HTERT RPE-1 (cell line): ENCODE measurements around the gene SPAG17.

ENCODE experiments used
- in situ Hi-C: fragments of 300-500 bp; cut with MboI; formaldehyde crosslinking; loops from 4 replicates; pipeline ENCODE4 v1.14.3; 2020; ENCODE audit warnings: low sequenced_read_pairs

SPAG17 gene

DNA sequence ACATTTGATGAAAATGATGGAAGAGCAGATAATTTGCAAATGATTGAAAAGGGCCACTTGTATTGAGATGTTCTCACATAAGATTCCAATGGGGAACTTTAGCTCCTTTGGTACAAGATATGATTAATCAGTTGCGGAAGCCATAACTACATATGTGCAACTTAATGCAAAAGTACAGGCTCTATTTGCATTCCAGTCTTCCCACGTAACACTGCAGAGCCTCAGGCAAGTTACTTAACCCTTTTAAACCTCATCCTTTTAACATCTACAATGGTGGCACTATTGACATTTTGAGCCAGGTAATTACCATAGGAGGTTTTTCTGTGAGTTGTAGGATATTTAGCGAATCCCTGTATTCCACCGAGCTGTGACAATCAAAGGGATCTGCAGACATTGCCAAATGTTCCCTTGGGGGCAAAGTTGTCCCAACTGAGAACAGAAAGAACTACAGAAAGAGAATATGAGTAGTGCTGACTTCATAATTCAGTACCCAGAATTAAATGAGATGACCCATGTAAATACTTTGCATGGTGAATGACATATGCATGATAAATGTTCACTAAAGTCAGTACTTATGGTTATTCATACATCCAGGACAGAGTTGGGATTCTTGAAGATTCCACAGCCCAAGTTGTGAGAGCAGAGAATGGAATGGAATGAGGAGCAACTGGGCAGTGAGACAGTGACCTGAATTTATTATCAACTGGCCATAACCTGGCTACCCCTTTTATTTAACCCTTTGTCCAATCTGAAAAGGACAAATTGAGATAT, 62.6 kb downstream of the SPAG17 start:
- in situ Hi-C loops, result no loop called here

DNA sequence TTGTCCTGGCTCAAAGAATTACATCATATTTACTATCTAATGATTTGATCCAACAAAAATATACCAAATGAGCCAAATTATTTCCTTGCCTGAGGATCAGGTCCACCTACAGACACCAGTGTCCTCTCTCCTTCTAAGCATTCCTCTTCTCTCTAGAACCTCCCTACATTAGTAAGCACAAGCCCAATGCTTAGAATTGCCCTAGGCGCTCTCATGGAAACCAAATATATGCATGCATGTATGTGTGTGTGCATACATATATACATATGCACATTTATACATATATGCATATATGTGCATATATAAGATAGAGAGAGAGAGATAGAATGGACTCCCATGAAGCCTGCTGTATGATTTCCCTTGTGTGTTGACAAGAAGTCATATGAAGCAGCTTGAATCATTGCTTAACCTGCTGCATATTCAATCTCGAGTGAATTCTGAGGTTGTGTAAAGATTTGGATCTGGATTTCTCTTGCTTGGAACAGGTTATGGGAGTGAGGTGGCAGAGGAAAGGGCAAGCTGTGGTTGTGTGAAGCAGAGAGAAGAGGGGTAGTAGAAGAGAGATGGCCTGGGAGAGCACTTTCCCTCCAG, 66.1 kb downstream of the SPAG17 start:
- in situ Hi-C loops, result no loop called here

DNA sequence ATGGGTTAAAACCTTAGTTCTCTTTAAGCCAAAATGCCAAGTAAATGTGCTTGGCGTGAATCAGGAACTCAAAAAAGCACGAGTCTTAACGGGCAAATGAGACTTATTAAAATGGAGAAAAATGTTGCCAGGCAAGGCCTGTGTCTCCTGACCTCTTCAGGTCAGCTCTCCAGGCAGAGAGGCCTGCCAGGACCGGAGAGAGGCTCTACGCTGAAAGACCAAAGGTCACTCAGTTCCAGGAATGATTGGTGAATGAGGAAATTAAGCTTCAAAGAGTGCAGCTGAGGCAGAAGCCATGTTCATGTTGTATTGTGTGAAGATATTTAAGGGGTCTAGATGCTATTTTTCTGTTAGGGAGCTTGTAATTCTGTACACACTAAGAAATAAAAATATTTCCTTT, 66.6 kb downstream of the SPAG17 start:
- in situ Hi-C loops, result no loop called here

DNA sequence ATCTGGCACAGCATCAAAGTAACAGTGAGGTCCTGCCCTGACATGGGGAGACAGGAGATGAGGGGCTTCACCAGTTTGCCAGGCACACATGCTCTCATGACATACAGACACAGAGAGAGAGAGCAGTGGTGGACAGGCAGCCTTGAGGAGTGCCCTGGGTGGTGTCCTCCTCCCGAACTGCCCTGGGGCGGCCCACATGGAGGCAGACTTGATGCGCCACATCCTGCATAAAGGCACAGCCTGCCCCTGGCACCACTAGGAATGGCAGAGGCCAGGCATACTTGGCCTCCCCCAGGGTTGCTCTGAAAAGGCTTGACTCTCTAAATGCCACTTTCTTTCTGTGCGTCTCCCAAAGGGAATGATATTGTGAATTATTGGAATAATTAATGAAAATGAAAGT, 67.5 kb downstream of the SPAG17 start:
- in situ Hi-C loops, result no loop called here

DNA sequence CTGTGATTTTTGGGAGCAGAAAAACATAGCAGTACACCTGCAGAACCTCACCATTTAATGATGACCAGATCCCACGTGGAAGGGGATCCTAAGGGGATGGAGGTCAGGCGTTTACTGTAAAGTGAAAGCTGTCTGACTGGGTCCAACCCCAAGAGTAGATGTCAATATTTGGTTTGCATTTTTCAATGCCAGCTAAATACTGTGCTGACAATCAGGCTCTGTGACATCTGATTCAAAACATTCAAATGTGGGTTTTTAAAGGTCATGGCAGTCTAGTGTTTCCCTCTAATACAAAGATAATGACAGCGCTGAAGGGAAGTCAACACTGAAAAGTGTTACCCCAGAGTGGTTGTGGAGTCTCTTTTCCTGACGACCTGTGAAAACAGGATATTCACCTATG, 68.1 kb downstream of the SPAG17 start:
- in situ Hi-C loops, result no loop called here

DNA sequence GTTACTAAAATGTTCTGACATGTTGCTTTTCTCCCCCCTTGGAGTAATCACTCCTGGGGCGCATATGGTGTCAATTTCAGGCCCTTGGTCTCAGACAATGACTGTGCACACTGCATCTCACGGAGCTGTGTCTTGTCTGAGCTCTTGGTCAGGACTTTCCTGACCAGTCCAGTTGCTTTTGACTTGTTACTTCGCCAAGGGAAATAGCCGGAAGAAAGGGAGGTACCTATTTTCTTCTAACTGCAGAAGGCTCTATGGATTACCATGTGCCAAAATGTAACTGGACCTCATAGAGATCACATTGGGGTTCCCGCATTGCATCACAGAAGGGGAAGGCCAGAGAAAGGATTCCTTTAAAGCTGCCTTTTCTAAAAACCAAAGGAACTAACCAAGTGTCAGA, 68.6 kb downstream of the SPAG17 start:
- in situ Hi-C loops, result no loop called here

DNA sequence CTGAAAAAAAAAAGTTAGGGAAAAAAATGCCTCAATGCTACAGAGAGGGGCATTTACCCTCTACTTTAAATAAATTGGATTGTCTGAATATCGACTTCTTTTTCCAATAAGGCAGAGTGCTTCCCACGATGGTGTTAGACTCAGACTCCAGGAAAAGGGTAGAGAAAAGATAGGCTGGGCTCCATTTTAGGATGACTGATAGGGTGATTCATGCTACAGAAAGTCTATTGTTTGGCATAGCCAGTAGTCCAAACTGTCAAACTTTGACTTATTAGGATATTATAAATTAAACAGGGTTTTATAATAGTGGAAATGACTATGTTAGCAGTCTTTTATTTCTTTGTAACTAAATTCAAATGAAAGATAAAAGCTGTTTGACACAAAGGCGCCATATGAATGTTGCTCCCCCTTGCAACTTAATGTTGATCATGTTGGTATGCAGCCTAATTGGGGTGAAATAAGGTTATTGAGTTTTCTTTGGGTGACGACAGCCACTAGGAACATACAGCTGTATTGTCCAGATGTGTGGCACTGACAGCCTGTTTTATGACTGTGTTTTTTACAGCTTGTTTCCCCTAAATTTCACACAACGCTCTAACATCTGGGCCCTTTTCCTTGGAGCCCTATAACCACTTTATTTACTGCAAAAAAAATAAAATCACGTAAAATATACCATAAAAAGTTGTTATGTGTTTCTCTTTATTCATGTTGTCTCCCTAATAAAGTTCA, 69.3 kb downstream of the SPAG17 start:
- in situ Hi-C loops, result no loop called here

DNA sequence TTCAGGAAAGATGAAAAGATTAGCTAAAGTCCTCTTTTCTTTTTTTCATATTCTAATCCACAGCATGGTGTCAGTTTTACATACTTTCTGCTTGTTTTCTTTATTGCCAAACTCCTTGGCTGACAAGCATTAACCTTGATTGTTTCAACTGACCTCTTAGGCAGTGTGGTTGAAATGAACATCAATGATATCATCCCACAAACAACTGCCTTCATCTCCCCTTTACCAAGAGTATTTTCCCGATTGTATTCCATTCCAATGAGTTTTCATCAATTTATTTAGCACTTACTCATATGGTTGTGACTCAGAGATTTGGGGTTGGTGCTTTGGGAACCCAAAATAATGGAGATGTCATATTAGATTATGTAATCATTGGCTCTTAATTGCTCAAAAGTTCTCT, 71.8 kb downstream of the SPAG17 start:
- in situ Hi-C loops, result no loop called here

DNA sequence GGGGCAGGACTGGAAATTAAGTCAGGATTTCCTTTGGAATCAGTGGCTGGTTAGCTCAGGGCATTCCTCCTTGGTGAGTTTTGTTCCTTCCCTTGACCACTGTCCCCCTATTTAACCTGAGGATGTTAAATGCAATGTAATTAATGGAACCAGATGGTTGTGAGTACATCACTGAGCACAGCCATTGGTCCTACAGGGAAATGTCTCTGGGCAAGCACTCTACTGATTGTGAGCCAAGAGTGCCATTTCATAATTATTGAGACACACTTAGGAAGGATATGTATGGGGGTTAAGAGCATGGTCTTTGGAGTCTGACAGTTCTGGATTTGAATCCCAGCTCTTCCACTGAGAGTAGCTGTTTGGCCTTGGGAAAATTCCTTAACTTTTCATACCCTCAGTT, 74.4 kb downstream of the SPAG17 start:
- in situ Hi-C loops, result no loop called here

DNA sequence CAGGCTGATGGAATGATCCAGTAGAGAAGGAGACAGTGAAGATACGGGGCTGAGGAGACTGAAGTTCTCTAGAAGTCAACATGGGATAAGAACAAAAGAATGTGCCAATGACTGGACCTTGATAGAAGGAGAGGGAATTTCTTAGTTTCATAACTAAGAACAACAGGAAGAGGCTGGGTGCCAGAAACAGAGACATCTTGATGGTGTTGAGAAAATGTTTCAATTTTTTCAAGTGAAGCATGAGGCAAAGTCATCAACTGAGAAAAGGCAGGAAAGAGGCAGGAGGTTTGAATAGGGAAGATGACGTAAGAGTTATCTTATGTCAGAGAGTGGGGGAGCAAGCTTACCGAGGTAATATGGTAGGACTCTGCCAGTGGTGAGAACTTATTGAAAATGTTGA, 80.1 kb downstream of the SPAG17 start:
- in situ Hi-C loops, result no loop called here

DNA sequence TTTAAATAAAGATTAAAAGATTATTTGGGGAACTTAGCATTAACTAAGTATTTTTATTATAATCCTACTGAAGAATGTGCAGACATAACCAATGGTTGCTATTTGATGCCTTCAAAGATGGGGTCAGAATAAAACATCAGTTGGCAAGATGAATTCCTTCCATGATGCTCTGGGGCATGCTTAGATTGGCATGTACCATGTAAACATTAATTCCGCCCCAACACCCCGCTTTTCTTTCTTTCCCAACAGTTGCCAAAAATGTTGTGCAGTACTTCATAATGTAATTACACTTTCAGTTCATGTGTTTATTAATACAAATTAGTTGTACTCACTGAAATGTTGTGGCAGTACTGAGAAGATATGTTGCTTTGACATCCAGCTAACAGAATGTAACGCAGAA, 82.6 kb downstream of the SPAG17 start:
- in situ Hi-C loops, result no loop called here

DNA sequence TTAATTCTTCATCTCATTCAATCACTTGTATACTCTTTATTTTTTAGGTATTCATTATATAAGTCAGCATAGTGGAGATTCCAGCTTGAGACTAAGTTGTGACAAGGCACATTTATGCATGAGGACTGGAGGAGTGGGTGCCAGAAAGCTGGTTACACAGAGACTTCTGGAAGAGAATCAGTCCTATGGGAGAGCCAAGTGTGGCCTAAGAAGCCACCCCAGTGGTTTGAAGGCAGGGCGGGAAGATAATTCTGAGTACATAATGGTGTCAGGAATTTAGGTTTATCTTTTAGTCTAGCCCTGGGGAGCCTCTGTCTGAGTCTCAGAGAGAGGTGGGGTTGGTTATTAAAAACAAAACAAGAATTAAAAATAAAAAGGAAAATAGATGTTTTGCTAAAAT, 83.0 kb downstream of the SPAG17 start:
- in situ Hi-C loops, result no loop called here

DNA sequence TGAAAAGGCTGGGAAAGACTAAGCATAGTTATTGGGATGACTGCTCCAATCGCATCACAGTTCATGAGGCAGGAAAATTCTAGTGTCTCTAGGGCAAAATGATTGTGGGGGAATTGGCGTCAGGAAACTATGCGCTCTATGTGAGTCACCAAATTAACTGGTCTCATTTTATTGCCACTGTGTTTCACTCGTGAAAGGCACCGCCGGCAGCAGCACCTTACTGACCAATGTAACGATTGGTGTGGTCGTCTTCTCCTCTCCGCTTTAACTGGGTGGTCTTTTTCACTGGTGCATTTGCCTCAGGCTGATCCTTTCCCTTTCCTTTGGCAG, 83.5 kb downstream of the SPAG17 start:
- in situ Hi-C loops, result no loop called here

DNA sequence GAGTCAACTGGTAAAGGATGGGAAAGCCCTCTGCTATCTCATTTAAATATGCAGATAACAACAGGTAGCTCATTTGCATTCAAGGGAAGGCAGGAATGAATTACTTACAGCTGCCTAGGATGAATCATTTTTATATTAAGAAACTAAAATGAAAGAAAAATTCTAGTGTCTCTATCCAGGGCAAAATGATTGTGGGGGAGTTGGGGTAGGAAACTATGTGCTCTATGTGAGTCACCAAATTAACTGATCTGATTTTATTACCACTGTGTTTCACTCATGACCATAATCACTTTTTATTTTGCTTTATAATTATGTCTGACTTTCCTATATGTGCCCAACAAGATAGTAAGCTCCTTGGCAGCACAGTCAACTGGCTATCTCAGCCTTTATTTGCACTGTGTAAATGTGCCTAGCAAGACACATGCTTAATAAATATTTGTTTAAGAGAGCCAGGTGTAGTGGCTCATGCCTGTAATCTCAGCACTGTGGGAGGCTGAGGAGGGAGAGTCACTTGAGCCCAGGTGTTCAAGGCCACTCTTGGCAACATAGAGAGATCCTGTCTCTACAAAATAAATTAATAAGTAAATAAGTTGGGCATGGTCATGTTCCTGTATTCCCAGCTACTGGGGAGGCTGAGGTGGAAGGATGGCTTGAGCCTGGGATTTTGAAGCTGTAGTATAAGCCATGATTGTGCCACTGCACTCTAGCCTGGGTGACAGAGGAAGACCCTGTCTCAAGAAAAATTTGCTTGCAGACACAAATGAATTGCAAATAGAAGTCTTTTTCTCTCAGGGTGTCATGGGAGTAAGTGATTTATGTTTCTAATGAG, 84.1 kb downstream of the SPAG17 start:
- in situ Hi-C loops, result no loop called here

DNA sequence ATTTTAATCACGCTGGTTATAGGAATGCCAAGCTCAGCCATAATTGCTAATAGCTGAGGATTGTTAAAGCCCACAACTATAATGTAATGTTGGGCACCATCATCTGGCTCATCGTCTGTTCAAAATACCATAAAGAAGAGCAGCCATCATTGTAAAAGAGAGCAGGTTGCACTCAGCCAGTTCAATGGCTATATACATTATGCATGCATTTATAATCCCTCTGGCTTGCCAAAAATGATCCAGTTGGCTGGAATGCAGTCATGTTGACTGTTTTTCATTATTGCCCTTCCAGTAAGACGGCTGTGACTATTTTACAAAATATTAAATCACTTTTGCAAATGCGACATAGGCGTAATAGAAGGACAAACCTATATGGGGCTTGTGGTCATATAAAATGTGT, 85.3 kb downstream of the SPAG17 start:
- in situ Hi-C loops, result no loop called here

DNA sequence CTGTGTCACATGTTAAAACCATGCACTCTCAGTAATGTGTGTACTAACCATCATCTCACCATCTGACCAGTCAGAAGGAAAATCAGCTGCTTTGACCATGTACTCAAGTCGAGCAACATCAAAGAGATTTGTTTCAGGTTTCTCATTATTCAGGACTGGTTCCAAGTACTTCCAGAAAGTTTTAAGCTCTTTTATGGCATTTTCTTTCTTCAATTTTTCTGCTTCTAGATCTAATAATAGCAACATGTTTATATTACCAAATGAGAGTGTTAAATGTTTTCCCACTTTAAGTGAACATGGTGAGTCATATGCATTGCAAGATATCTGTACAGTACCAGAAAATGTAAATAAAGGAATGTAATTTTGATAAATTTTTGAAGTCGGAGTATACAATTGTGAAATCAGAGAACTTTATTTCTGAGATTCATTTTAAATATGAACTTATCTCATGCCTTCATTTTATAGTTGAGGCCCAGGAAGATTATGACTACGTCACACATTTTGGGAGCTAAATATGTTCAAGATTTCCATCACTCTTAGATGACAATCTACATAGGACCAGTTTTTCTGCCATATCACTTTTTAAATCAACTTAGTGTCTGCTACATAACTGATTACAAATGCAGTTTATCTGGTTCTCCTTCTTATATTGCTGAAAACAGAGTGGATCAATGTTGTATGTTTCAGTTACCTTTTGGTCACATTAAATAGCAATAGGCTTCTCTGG, 87.2 kb downstream of the SPAG17 start:
- in situ Hi-C loops, result no loop called here

DNA sequence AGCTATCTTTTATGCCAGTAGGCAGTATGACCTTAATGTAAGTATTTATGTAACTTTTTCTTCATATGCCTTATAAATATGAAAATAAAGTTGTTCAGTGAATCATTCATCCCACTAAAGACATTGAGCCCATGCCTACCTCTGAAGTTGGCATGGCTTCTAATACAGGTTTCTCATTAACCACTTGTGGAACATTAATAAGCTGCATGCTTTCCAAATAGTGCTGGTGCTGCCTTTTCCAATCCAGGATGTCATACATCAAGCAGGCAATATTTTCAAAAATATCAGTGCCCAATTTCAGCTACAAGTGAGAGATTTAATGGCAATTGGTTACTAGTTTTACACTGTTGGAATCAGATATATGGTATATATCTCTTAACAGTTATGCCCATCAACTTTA, 92.0 kb downstream of the SPAG17 start:
- in situ Hi-C loops, result no loop called here

DNA sequence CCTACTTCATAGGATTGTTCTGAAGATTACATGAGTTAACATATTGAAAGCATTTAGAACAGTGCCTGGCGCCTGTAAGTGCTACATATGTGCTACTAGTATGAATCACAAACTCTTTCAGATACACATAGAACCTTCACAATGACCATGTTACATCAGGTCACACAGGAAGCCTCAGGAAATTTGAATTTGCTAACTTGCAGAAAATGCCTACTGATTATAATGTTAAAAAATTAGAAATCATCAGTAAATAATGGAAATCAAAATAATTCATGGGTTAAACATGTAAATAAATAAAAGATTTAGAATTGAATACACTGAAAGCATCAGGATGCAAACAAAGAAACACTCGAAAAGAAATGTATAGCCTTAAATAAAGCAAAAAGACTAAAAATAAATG, 94.9 kb downstream of the SPAG17 start:
- in situ Hi-C loops, result no loop called here

DNA sequence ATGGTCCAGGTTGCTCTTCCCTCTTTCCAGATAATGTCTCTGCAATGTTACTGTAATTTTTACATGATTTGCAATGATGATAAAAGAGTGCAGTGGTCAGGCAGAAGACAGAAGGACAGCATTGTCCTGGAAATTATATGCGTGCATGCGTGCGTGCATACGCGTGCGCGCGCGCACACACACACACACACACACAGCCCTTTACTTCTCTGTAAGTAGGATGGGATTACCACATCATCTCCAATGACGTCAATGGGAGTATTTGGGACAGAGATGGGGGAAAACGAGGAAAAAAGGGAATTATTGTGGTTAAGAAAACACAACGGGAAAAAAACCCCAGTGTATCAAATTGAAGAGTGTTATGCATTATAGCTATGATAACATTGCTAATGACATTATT, 99.7 kb downstream of the SPAG17 start:
- in situ Hi-C loops, result no loop called here

DNA sequence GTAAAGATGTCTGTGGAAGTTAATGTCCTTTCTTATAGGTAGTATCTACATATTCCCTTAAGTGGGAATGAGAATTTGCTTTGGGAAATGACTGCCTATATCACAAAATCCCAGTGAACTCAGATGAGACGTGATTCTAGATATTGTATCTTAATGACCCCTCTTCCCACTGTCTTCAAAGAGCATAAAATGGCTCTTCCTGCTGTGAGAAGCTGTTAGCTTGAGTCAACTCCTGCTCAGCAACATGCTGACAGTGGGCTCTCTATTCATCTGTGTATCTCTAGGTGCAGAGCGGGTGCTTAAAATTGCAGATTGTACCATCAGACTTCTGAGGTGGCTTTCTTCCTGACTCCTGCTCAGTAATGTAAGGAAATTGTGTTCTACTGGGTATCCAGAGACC, 100.6 kb downstream of the SPAG17 start:
- in situ Hi-C loops, result no loop called here

DNA sequence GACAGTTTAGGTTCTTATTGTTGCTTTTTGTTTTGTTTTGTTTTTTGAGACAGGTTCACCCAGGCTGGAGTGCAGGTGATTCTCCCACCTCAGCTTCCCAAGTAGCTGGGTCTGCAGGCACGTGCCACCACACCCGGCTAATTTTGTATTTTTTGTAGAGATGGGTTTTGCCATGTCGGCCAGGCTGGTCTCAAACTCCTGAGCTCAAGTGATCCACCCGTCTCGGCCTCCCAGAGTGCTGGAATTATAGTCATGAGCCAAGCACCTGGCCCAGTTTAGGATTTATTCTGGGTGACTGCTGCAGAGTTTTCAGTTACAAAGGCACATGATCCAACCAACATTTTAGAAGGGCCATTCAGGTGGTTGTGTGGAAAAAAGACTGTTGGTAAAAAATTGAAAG, 102.0 kb downstream of the SPAG17 start:
- in situ Hi-C loops, result no loop called here
